DMS 273 (cell line): Measurements from ENCODE around the gene PAX9.
"Not testable (repeated sequence)": the region's sequence is repeated elsewhere in the genome, so short reads cannot be mapped to it uniquely, and the experiment has no call there.

Experiments
- DNase-seq: peaks from one replicate; lab custom pipeline; 2025; ENCODE audit not compliant: unreplicated experiment; lab: John Stamatoyannopoulos, UW

The PAX9 gene

GRCh38 chr14:36672095-36672494, 10.4 kb downstream of the PAX9 start:
- DNase-seq, result no peak

GRCh38 chr14:36674659-36675058, 13.0 kb downstream of the PAX9 start:
- DNase-seq, result no peak

GRCh38 chr14:36675581-36675980, 13.9 kb downstream of the PAX9 start:
- DNase-seq, result no peak

GRCh38 chr14:36676236-36676635, 14.6 kb downstream of the PAX9 start:
- DNase-seq, result no peak

- no peak for DNase-seq
Observed at GRCh38 chr14:36682338-36682737, 20.7 kb downstream of the PAX9 start.

- no peak for DNase-seq
Observed at GRCh38 chr14:36683083-36683724, 21.5 kb downstream of the PAX9 start.

GRCh38 chr14:36684946-36685345, 23.3 kb downstream of the PAX9 start:
- no peak for DNase-seq

- DNase-seq, result no peak
Observed at GRCh38 chr14:36690311-36691040, 28.8 kb downstream of the PAX9 start.

- not testable (repeated sequence) for DNase-seq
Observed at GRCh38 chr14:36699420-36699819, 37.8 kb downstream of the PAX9 start.

- DNase-seq, result no peak
Observed at GRCh38 chr14:36700651-36701050, 39.0 kb downstream of the PAX9 start.

GRCh38 chr14:36701132-36701531, 39.5 kb downstream of the PAX9 start:
- DNase-seq, result no peak

- no peak for DNase-seq
Observed at GRCh38 chr14:36702474-36702873, 40.8 kb downstream of the PAX9 start.

- no peak for DNase-seq
Observed at GRCh38 chr14:36707570-36707969, 45.9 kb downstream of the PAX9 start.

GRCh38 chr14:36713960-36714703, 52.5 kb downstream of the PAX9 start:
- DNase-seq, result no peak

GRCh38 chr14:36716614-36717184, 55.0 kb downstream of the PAX9 start:
- no peak for DNase-seq

GRCh38 chr14:36717363-36717762, 55.7 kb downstream of the PAX9 start:
- no peak for DNase-seq

GRCh38 chr14:36718216-36718615, 56.6 kb downstream of the PAX9 start:
- DNase-seq, result no peak

- DNase-seq, result no peak
Observed at GRCh38 chr14:36719823-36720222, 58.2 kb downstream of the PAX9 start.

- DNase-seq, result no peak
Observed at GRCh38 chr14:36720657-36721056, 59.0 kb downstream of the PAX9 start.

- no peak for DNase-seq
Observed at GRCh38 chr14:36721877-36722276, 60.2 kb downstream of the PAX9 start.

GRCh38 chr14:36723530-36723929, 61.9 kb downstream of the PAX9 start:
- no peak for DNase-seq

- no peak for DNase-seq
Observed at GRCh38 chr14:36724162-36724561, 62.5 kb downstream of the PAX9 start.
